IPS-NIHi7 (cell line): ENCODE data around the gene TSPAN17.
"Not testable (repeated sequence)": the region's sequence is repeated elsewhere in the genome, so short reads cannot be mapped to it uniquely, and the experiment has no call there.

ENCODE experiments used
- DNase-seq: peaks from one replicate; pipeline ENCODE4 v3.0.0; 2012; ENCODE audit warnings: mixed read lengths; ENCODE audit errors: extremely low spot score

The TSPAN17 gene, protein sequence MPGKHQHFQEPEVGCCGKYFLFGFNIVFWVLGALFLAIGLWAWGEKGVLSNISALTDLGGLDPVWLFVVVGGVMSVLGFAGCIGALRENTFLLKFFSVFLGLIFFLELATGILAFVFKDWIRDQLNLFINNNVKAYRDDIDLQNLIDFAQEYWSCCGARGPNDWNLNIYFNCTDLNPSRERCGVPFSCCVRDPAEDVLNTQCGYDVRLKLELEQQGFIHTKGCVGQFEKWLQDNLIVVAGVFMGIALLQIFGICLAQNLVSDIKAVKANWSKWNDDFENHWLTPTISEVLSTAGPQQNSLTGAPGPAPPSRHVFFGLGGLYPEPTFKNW

DNA sequence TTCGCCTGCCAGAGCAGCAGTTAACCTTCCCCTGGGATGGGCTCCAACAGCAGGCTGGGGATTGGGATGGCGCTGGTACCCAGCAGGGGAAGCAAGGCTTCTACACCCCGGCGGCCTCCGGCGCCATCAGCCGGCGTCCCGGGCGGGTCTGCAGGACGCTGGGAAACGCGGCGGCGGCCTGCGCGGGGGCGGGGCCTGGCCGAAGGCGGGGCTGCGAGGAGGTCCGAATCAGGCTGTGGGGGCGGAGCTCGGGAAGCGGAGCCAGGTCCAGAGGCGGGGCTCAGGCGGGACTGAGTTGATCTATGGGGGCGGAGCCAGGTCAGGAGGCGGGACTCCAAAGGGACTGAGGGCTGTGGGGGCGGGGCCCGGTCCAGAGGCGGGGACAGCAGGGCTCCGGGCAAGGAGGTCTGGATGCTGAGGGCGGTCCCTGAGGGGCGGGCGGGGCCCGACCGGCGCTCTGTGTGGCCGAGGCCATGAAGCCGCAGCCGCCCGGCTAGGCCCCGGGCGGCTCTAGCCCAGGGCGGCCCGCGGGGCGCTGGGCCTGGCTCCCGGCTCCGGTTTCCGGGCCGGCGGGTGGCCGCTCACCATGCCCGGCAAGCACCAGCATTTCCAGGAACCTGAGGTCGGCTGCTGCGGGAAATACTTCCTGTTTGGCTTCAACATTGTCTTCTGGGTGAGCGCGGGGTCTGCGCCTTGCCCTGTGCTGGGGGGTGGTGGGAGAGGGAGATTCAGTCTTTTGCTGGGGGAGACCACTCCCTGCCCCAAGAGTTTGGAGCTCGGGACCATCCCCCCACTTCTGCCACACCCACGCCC lies at the start of gene TSPAN17:
TSS of gene TSPAN17 (plus strand) at position 455 of the 813 bp plus-strand sequence. CDS start at position 587, 132 bp downstream.
- DNase-seq = peak; percentile 99

DNA sequence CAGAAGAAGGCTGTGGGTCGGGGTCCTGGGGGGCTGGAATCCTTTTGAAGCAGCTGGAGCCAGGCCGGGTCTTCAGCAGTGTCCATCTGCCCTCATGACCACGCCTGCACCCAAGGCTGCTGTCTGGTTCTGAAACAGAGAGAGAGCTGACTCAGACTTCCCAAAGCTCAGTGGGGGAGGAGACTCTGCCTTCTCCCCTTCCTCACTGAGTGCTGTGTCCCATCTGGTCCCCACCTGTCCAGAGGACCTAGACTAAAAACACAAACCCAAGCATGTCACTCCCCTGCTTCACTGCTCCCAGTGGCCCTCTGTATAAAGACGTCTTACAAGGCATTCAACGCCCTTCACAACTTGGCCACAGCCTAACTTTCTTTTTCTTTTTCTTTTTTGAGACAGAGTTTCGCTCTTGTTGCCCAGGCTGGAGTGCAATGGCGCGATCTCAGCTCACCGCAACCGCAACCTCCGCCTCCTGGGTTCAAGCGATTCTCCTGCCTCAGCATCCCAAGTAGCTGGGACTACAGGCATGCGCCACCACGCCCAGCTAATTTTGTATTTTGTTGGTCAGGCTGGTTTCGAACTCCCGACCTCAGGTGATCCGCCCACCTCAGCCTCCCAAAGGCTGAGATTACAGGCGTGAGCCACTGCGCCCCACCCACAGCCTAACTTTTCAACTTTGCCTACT lies 47.4 kb upstream of the TSPAN17 start:
- not testable (repeated sequence) for DNase-seq

DNA sequence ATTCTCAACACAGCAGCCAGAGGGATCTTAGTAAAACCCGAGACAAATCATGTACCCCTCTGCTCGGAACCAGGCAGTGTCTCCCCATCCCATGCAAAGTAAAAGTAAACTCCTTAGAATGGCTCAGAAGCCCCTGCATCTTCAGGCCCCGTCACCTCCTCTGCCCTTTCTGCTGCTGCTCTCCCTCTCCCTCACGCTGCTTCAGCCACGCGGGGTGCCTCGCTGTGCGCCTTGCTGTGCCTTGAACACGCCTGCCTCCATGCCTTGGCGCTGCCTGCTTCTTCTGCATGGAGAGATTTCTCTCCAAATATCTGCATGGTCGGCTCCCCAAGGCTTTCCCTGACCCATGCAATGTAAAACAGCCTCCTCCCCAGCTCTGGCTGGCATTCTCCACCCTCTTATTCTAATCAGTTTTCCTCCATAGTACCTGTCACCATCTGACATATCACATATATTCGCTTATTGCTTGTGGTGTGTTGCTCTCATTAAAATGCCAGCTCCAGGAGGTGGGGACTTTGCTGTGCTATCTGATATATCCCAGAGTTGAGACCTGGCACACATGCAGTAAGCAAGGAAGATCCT lies 45.3 kb upstream of the TSPAN17 start:
- no peak for DNase-seq

DNA sequence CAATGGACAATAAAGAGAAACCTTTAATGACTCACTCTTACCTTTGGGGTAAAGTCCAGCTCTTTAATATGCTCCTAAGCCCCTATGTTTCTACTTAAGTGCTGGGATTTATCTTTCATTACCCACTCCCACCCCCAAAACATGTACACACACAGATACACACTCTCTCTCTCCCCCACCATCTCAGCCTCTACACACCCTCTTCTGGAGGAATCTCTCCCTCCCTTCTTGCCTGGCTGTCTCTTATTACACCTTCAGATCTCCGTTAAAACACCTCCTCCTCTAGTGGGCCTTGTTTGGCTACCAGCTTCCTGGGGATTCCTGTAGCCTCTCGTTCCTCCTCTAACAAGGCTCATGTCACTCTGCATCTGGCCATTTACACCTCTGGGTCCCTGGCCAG lies 44.2 kb upstream of the TSPAN17 start:
- DNase-seq = no peak

DNA sequence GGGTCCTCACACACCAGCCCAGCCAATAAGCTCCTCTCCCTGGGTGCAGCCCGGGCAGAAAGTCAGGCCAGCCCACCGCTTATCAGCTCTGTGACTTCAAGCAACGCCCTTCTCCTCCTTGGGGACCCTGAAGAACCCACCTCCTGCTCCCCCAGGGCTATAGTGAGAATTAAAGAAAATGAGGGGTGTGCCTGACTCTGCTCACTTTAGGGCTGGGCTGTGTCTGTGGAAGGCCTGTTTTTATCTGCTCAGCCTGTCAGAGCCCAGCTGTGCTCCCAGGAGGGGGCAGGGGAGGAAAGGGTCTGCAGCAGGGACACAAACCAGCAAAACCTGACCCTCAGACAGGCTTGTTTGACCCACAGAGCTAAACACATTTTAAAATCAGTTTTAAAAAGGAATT lies 41.3 kb upstream of the TSPAN17 start:
- no peak for DNase-seq

DNA sequence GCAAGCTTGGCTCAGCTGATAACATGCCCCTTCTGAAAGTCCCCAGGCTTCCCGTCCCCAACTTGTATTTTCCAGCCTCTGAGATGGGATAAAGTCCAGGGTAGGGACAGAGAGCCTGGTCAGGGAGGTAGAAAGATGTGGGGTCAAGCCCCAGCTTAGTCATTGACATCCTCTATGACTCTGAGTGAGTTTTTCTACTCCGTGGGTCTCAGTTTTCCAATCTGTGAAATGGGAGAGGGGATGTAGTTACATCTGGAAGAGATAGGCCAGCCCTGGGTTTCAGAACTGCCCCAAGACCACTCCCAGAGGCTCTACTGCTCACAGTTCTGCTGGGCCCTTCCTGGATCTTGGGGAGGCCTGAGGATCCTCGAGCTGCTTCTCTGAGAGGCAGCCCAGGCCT lies 40.4 kb upstream of the TSPAN17 start:
- DNase-seq = no peak

DNA sequence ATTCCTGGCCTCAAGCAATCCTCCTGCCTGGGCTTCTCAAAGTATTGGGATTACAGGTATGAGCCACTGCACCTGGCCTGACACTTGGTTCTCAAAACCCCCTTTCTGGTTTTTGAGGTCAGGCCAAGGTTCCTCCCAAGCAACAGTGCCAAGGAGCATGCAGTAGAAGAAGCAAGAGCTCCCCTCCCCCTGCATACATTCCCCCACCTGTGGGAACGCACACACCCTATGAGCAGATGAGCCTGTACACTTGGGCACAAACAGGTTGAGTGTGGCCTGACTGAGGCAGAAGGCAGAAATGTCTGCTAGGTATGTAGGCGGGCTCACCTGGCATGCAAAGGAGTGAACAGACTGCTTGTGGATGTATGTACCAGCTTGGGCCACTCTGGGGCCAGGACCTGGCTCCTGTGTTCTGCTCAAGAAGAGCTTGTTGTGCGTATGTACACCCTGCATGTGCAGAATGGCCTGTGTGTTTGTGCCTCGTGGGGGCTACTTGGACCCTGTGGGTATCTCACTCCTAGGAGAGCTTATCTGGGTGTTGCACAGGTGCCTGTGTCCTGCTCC lies 39.1 kb upstream of the TSPAN17 start:
- no peak for DNase-seq

DNA sequence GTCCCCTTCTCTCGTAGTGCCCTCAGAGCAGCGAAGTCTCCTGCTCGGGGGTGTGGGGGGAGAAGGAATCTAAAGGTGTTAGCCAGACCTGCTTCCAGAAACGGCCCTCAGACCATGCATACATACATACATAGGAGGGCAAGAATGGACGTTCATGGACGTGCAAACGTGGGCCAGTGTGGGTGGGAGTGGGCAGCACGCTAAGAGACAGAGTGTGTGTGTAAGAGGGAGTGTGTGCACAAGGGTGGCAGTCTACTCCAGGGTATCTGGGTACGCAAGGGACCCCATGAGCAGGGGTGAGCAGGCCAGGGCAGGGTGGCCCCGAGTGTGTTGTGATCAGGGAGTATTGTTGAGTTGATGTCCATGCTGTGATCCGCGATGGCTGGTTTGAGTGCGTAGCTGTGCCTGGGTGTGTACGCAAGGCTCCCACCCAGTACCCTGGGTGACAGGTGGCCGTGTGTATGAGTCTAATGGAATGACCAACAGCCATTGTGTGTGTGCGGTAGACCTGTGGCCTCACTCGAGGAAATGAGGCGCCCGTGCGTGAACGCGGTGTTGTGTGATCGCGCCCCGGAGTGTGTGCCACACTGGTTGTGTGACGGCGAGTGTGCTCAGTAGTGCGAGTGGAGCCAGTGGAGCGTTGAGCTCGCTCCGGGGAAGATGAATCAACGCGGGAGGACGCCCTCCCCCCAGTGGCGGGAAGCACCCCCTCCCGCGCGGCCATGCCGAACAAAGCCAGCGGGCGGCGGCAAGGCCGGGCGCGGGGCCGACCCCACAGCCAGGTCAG lies 38.2 kb upstream of the TSPAN17 start:
- DNase-seq = no peak

DNA sequence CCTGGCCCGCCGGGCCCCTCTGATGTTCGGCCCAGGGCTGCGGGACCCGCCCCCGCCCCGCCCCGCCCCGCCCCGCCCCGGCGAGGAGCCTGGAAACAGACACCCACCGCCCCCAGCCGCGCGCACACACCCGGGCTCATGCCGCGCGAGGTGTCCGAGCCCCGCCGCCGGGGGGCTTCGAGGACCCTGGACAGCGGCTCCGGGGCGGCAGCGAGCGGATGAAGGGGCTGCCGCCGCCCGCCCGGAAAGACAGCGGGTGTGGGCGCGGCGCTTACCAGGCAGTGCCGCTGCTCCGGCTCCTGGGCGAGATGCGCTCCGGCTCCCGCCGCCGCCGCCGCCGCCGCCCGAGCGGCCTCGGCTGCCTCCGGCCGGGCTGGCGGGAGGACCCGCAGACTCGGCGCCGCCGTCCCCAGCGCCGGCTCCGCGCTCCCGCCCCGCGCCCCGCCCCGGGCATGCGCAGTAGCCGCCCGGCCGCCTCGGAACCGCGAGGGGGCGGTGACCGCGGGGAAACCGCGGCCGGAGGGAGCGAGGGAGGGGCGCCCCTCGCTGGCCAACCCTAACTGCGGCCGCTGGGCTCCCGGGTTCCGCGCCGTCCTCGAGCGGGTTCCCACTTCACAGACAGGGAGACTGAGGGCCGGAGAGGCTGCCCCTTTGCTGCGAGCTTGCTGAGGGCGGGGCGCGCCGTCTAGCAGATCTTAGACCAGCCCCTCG lies 37.4 kb upstream of the TSPAN17 start, which contains the start of gene GPRIN1:
TSS of gene GPRIN1 (minus strand) at position 433 of the 711 bp plus-strand sequence. CDS start 10,322 bp downstream, outside the sequence.
- peak; percentile 89 for DNase-seq

DNA sequence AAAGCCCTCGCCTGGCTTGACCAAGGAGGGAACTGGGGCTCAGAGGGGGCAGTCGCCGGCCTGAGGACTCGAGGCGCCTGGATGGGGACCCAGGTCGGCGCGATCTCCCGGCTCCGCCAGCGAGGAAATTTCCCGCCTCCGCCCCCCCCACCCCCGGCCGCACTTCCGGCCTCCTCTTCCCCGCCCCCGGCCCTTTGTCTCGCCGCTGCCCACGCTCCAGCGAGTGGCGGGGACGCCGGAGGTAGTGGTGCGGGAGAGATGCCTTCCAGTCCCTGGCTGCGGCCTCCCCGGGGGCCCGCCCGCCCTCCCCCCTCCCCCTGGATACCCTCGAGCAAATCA lies 36.9 kb upstream of the TSPAN17 start:
- no peak for DNase-seq

DNA sequence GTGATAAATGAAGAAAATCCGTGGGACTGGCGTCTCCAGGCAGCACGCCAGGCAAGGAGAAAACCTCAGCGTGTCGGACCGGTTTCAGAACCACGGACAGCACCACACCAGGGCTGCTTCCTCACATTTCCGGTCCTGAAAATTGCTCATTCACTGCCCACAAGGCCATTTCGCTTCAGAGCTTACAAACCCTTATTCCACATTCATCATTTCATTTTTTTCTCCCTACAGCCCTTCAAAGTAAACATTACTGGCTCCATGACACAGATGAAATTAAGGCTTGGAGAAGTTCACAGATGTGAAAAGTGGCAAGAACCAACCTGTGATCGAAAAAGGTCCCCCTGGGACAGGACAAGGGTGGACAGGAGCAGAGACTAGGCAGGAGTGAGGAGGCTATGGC lies 35.8 kb upstream of the TSPAN17 start:
- DNase-seq = peak; percentile 67

DNA sequence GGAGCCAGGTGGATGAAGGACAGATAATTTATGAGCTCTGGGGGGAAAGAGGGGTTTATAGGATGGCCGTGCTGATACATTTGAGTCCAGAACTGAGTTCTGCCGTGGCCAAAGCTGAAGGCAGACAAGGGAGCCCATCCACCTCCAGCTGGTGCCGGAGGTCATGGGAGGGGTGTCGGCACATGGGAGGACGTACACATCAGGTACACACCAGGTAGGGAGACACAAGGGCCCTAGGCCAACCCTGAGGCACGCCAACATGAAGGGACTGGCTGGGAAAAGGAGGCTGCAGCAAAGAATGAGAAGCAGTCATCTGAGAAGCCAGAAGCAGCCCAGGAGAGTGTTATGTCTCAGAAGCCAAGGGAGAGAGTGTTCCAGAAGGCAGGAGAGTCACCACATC lies 35.3 kb upstream of the TSPAN17 start:
- no peak for DNase-seq

DNA sequence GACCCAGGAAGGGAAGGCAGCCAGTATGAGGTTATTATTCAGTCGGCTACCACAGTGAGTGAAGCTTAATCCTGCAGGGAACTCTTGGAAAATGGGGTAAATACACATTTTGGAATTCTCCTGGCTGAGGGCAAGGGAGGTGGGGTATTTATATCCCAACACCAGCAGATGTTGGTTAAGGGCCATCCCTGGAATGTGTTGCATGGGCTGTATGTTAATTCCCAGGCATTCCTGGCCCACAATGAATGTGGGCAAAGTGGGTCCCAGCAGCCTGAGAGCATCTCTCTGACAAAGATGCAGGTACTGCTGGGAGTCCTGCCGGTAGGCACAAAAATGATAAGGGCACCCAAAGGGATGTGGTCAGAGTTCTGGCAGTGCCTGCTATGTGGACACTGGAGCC lies 34.4 kb upstream of the TSPAN17 start:
- DNase-seq = no peak

DNA sequence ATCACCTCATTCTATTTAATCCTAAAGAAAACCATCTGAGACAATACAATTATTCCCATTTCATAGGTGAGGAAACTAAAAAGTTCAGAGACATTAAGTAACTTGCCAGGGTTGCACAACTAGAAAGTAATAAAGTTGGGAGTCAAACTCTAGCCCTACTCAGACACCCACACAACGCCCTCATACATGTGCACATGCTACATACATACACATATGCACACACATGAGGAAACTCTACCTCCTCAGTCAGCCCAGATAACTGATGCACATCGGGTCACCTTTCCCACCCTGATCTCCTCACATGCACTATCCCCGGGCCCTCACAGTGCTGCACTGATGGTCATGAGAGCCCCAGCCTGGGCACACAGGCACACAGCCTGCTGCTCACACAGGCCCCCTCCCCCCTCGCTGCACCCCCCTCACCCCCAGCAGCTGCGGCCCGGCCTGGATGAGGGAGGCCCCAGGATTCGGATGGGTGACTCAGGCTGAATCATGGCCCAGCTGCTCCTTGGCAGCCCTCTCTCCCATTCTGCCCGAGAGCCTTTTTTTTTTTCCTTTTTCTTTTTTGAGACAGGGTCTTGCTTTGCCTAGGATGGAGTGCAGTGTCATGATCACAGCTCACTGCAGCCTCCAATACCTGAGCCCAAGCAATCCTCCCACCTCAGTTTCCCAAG lies 32.3 kb upstream of the TSPAN17 start:
- no peak for DNase-seq

DNA sequence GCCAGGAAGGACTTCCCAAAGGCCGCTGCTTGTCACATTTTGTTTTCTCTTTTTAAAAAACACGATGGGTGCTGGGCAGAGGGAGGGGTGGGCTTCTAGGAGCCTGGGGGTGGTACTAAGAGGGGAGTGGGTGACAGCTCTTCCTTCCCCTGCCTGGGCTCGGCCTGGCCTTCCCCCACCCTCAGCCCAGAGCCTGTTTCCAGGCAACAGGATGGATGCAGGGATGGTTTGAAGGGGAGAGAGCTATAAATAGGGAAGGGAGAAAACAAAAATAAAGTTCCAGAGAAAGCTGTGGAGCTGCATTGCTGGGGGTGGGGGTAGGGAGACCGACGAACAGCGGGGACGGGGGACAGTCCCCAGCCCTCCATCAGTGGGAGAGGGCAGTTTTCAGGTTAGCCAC lies 30.8 kb upstream of the TSPAN17 start:
- no peak for DNase-seq

DNA sequence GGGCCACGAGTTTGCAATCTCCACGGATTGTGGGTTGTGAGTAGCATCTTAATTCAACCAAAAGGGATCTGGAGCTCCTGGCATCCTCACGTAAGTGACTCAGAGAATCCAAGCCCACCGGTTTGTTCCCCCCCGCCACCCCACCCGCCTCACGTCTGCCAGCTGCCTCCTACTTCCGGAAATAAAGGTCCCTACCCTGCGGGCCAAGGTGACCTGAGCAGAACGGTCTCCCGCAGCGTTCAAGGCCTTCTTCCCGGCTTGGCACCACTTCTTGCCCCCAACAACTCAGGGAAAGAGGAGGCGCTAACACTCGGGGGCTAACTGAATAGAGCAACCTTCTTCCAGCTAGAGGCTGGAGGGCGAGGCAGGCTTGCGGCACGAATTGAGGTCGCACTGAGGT lies 28.5 kb upstream of the TSPAN17 start:
- DNase-seq = no peak

DNA sequence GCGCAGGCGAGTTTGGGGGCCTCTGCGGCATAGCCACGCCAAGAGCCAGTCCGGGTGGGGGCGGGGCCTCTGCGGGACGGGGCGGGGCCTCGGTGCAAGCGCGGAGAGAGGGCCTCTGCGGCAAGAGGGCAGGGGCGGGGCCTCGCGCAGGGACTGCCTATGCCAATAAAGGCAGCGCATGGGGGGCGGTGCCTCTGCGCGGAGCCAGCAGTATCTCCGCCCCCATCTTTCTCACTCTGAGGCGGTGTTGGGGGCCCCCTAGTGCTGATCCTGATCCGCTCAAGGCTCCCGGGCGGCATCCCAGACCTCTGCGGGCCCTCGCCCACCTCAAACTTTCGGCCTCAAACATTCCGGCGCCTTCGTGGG lies 28.1 kb upstream of the TSPAN17 start:
- DNase-seq = peak; percentile 99

DNA sequence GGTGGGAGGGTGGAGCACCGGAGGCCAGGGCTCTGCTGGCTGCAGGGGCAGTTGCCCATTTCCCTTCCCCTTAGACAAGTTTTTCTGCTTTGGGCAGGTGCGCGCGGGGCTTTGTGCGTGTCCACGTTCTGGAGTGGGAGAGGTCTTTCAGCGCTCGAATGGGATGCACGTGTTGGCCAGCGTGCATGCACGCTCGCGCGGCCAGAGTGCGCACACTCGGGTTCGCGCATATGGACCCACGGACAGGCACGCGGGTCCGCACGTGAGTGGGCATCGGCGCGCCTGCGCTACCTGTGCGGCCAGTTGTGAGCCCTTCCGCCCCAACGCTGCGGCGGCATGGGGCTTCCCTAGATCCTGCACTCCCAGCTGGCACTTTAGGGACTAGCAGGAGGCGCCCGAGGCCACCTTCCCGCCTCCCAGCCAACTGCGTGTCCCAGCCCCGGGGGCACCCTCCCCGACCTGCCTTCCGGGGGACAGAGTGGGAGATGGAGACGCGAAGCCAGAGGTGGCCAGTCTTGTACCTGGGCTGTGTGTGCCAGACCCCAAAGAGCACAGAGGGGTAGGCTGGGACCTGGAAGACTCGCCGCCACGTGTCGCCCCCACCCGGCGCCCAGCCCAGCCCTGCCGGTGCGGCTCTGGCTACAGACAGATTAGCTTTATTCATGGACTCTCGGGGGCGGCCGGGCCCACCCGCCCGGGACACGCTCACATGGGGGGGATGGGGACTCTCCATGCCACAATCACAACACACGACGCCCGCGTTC lies 27.5 kb upstream of the TSPAN17 start:
- no peak for DNase-seq

DNA sequence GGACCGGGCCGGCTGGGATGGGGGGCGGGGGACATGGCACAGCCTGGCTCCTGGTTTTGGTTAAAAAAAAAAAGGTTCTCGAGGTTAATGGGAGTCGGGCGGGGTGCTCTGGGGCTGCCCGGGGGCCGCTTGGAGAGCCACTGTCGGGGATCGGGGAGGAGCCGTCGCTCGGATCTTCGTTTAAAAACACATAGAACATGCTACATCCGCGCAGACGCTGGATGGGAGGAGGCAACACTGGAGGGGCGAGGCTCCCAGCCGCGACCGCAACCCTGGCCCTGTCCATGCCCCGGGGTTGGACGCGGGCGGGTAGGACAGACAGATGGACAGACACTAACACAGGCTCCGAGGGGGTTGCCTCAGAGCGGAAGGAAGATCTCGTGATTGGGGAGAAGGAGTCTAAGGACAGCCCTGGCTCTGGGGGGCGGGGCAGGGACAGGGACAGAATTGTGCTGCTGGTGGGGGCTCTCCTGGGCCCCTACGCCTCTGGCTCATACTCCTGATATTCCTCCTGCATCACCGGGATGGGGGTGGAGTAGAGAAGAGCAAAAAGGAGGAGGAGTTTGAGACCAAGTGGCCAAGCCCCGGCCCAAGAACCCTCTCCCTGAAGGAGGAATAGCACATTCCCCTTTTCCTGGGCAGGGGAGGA lies 26.8 kb upstream of the TSPAN17 start:
- DNase-seq = no peak
